A204.1 (cell line): ENCODE measurements around the gene RND1.

Experiments used
- FAIRE-seq: peaks from 2 replicates; lab custom pipeline; 2012; peaks lifted over from hg19 to GRCh38; lab: Jason Lieb, UNC

RND1 gene

DNA sequence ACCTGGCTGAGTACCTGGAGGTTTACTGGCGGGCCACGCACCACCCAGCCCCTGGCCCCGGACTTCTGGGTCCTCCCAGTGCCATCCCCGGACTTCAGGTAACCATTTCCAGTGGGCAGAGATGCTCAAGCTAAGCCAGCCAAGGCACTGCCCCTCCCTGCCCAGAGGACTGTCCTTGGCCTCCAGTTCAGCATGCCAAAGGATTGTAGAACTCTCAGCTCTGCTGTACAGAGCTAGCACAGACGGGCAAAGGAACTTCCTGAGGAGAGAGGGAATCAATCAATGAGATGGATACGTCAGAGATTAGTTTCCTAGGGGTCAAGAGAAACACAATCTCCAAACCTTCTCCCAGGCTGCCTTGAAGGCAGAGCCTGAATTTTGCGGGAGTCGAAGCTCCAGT lies 38.6 kb downstream of the RND1 start:
- no peak for FAIRE-seq

- no peak for FAIRE-seq
Observed at GRCh38 chr12:48826209-48826855, 39.3 kb downstream of the RND1 start.

GRCh38 chr12:48824905-48825304 lies 40.8 kb downstream of the RND1 start:
- FAIRE-seq = no peak

DNA sequence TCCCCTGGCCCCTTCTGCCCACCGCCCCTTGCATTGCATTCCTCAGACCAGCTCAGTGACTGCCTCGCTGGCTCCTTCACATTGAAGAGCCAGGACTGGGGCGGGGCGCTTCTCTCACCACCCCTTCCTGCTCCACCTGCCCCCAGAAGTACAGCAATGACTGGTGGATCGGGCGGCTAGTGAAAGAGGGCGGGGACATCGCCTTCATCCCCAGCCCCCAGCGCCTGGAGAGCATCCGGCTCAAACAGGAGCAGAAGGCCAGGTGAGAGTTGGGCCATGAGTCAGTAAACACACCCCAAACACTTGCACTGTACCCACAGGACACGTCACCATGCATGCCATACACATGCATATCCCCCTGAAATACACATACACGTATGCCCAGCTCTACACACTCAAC lies 41.6 kb downstream of the RND1 start:
- FAIRE-seq = no peak

GRCh38 chr12:48823281-48823680 lies 42.4 kb downstream of the RND1 start:
- FAIRE-seq = no peak

GRCh38 chr12:48822711-48823110 lies 43.0 kb downstream of the RND1 start:
- FAIRE-seq = no peak

- FAIRE-seq = no peak
Observed at GRCh38 chr12:48822139-48822538, 43.5 kb downstream of the RND1 start.

GRCh38 chr12:48819986-48820725 lies 45.5 kb downstream of the RND1 start:
- no peak for FAIRE-seq

- no peak for FAIRE-seq
Observed at GRCh38 chr12:48818831-48819590, 46.7 kb downstream of the RND1 start.

- no peak for FAIRE-seq
Observed at GRCh38 chr12:48817873-48818830, 47.5 kb downstream of the RND1 start, which contains the start of gene CACNB3. Gene CACNB3, plus strand, starts transcription at chr12:48818496. Its CDS starts 434 bp downstream, at chr12:48818930.

GRCh38 chr12:48816143-48816854 lies 49.4 kb downstream of the RND1 start:
- no peak for FAIRE-seq

DNA sequence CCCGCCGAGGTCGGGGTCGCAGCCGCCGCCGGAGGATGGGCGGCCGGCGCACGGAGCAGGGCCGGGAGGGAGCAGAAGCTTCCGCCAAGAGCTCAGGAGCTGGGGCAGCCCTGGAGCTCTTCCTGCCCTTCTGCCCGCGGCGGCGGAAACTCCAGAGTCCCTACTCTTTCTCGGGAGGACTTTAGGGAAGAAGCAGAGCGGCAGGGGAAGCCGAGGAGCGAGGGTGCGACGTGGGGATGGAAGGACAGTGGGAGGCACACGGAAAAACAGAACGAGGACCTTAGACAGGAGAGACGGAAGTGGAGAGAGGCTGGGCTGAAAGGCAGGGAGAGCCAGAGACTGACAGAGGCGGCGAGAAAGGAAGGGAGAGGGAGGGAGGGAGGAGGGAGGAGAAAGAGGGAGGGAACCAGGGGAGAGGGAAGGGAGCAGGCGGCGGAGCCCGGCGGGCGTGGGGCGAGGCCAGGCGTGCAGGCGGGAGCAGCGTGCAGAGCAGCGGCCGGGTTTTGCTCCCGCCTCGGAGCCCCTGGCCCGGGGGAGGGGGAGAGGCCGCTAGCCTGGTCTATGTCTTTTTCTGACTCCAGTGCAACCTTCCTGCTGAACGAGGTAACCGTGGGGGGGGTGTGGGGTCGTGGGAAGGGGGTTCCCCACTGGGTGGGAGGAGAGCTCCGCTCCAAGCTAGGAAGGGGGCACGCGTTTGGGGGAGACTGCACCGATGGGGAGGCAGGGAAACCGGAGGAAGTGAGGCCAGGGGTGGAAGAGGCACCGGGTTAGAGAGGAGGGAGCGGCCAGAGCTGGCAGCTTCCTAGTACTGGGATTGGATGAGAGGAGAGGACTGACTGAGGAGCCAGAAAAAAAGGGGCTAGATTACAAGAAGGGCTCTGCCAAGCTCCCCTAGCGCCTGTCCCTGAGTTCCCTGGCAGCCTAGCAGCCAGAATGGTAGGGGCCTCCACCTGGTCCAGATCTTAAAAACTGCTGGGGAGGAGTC lies 50.3 kb downstream of the RND1 start:
- FAIRE-seq = no peak

DNA sequence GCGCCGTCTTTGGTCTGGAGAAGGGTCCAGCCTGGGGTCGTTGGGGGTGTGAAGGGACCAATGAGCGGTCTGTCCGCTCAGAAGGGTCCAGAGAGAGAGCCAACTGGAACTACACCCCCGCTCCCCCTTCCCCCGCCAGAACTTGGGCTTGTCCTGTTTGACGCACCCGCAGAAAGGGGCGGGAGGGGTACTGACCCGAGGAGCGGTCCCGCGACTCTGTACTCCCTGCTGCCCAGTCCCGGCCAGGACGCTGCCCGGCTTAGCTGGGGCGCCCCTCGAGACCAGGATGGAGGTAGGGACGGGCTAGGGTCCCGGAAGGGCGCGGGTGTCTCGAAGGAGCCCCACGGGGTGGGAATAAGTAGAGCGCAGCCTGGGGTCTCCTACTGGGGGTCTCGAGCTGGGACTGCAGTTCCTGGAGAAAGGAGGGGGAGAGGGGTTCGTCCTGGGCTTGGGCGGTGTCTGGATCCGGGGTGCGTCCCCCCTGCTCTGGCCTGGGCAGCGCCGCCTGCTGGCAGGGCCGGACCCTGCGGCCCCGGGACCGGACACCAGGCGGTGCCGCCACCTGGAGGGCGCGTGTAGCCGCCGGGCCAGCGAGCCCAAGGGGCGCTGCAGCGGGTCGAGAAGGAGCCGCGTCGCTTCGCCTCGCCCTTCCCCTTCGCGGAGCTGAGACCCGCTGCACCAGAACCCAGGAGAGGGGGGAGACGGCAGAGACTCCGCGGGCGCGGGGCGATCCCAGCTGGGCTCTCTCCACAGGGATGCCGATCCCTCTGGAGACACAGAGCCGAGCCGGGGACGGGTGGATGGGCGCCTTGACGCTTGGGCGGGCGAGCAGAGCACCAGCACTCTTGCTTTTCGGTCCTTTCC lies 51.2 kb downstream of the RND1 start:
- FAIRE-seq = no peak

- FAIRE-seq = no peak
Observed at GRCh38 chr12:48813465-48814261, 52.0 kb downstream of the RND1 start.

DNA sequence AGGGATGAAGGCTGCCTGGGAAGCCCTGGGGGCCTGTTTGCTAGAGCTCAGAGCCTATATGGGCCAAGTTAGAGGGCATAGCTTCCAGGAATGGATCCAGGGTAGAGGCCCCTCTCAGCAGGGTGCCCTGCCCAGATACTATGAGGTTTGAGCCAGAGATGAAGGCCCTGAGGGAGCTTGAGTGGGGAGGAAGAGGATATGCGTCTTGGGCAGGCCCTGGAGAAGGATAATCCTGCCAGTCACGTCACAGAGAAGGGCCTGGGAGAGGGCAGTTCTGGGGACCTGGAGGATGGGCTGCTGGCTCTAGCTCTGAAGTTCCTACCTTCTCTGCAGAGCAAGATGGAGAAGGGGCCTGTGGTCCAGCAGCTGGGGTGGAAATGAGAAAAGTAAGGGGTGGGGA lies 53.3 kb downstream of the RND1 start:
- FAIRE-seq = no peak

DNA sequence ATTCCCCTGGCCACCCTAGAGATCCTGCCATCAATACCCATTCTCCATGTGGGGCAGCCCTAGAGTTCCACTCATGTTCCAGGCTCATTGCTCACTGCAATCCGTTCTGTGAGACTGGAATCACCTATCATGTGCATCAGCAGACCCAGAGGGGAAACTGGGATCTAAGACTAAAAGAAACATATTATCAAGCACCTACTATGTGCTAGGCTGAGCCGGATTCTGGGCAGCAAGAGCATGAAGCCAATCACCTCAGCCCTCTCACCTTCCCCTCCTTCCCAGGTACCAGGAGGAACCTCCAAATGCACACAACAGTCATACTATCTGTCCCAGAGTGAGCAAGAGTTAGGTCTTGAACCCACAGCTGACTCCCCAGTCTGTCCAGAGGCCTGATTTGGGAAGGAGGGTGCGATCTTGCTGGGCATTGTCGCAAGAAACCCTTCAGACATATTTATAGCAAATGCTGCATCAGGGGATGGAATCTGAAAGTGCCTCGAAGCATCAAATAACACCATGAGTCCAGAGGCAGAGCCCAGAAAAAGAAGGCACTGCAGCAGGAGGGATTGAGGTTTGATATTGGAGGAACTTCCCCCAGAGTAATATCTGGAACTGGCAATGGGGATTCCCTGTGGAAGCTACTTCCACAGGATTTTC lies 54.1 kb downstream of the RND1 start:
- no peak for FAIRE-seq

- FAIRE-seq = no peak
Observed at GRCh38 chr12:48810903-48811431, 54.7 kb downstream of the RND1 start.
